K562 (cell line): ENCODE measurements around the gene PICK1. TPM values are rescaled to one million over a fixed set of nuclear protein-coding genes. Genes with fewer than 3 reads are reported as not detected.

Experiments used
- ATAC-seq: fragments of 200-7000 bp; cut with Tn5 transposase; 3 replicates; pipeline ENCODE4 v1.9.1; 2020; ENCODE audit warnings: moderate library complexity
- BruUV-seq: library from RNA; stranded (reverse); fragments of 400-500 nt; replicated peaks from 2 replicates; lab custom pipeline; 2021; lab: Mats Ljungman, UMichigan
- CTCF ChIA-PET: fragments of 300-600 bp; formaldehyde crosslinking; extraction: SDS; loops from one replicate; lab custom pipeline; 2021; ENCODE audit warnings: low intra/inter-chr PET ratio; lab: Yijun Ruan, JAX
- POLR2A ChIA-PET: fragments of 300-600, 350-650 bp; sonication (Branson Sonifier 250); formaldehyde crosslinking; extraction: SDS; loops from one replicate; lab custom pipeline; 2021; ENCODE audit warnings: antibody characterized with exemption, inconsistent platforms; lab: Yijun Ruan, JAX
- DNase-seq, 4 experiments: peaks; one replicate each; pipeline versions ENCODE4 v3.0.0 to v3.0.0-alpha.2; 2011 to 2018; ENCODE audit warnings: low spot score in 3 of 4, mixed read lengths in 3 of 4; ENCODE audit errors: extremely low read depth in 1 of 4
- FAIRE-seq: peaks from 2 replicates; lab custom pipeline; 2011; peaks lifted over from hg19 to GRCh38; lab: Jason Lieb, UNC
- H2AFZ ChIP-seq: 2 replicates; pipeline ENCODE4 v1.6.0; 2011; ENCODE audit warnings: low read depth, low read length, control low read depth, inconsistent platforms
- H3K27ac ChIP-seq: fragments of 200-600 bp; 3 replicates; pipeline ENCODE4 v1.8.0; 2011; ENCODE audit warnings: low read depth, mild to moderate bottlenecking, control low read depth, inconsistent platforms, low read length, moderate library complexity, mixed read lengths; ENCODE audit errors: extremely low read depth
- H3K27me3 ChIP-seq, 2 experiments: fragments of 300-600 bp in 1 of 2; 2 replicates in 1 of 2; 3 replicates in 1 of 2; pipeline versions ENCODE4 v1.6.0 to v1.8.0; 2011; ENCODE audit warnings: inconsistent platforms in 2 of 2, low read length in 2 of 2, mild to moderate bottlenecking in 1 of 2, mixed read lengths in 1 of 2, moderate library complexity in 1 of 2; ENCODE audit not compliant: control insufficient read depth in 2 of 2, insufficient read depth in 2 of 2
- H3K36me3 ChIP-seq: fragments of 300-600 bp; 3 replicates; pipeline ENCODE4 v1.8.0; 2011; ENCODE audit warnings: mild to moderate bottlenecking, low read length, inconsistent platforms; ENCODE audit not compliant: control insufficient read depth, insufficient read depth
- H3K4me1 ChIP-seq, 2 experiments: fragments of 200-600 bp in 1 of 2; replicated peaks in 1 of 2; 2 replicates in 1 of 2; 3 replicates in 1 of 2; pipeline versions ENCODE4 v1.5.1 to v1.8.0; 2011; ENCODE audit warnings: inconsistent platforms in 2 of 2, low read length in 2 of 2, mild to moderate bottlenecking in 1 of 2, mixed read lengths in 1 of 2, moderate library complexity in 1 of 2; ENCODE audit not compliant: control insufficient read depth in 2 of 2, insufficient read depth in 2 of 2
- H3K4me2 ChIP-seq: 2 replicates; pipeline ENCODE4 v1.6.1; 2011; ENCODE audit warnings: low read length, control low read depth, inconsistent platforms, mixed read lengths; ENCODE audit not compliant: insufficient read depth
- H3K4me3 ChIP-seq: fragments of 200-600 bp; sonication (generic), shearing (Covaris generic); 2 replicates; pipeline ENCODE4 v1.5.1; 2016; ENCODE audit warnings: control low read depth, inconsistent platforms
- H3K79me2 ChIP-seq: fragments of 200-600 bp; 3 replicates; pipeline ENCODE4 v1.8.0; 2011; ENCODE audit warnings: low read length, inconsistent platforms; ENCODE audit not compliant: control insufficient read depth, insufficient read depth
- H3K9ac ChIP-seq, 2 experiments: 2 replicates each; pipeline versions ENCODE4 v1.6.0 to v1.6.1; 2011; ENCODE audit warnings: low read depth in 2 of 2, low read length in 2 of 2, control low read depth in 1 of 2, inconsistent platforms in 1 of 2, mild to moderate bottlenecking in 1 of 2, mixed read lengths in 1 of 2; ENCODE audit not compliant: insufficient read depth in 1 of 2
- H3K9me1 ChIP-seq: one replicate; pipeline ENCODE4 v1.6.0; 2011; ENCODE audit warnings: inconsistent platforms, mild to moderate bottlenecking, low read length, moderate library complexity; ENCODE audit not compliant: control insufficient read depth, insufficient read depth
- H3K9me3 ChIP-seq: replicated peaks from 2 replicates; pipeline ENCODE4 v1.5.1; 2011; ENCODE audit warnings: low read depth, low read length, inconsistent platforms; ENCODE audit not compliant: control insufficient read depth, insufficient read depth
- H4K20me1 ChIP-seq: replicated peaks from 2 replicates; pipeline ENCODE4 v1.6.1; 2011; ENCODE audit warnings: low read length, inconsistent platforms, mixed read lengths; ENCODE audit not compliant: control insufficient read depth, insufficient read depth
- CEBPZ ChIP-seq: fragments of 150-350 bp; IDR thresholded peaks from 2 replicates; pipeline ENCODE4 v1.6.1; 2014; ENCODE audit warnings: low read depth, mild to moderate bottlenecking, low read length, borderline replicate concordance
- HDAC8 ChIP-seq: fragments of 450-650 bp; IDR thresholded peaks from 2 replicates; pipeline ENCODE4 v1.6.1; 2016; ENCODE audit warnings: mild to moderate bottlenecking, missing genetic modification characterization, moderate library complexity, missing compliant biosample characterization
- MTA3 ChIP-seq: fragments of 450-650 bp; formaldehyde crosslinking; IDR thresholded peaks from 2 replicates; pipeline ENCODE4 v1.6.1; 2017; ENCODE audit warnings: mild to moderate bottlenecking, borderline replicate concordance
- NR4A1 ChIP-seq, 2 experiments: fragments of 250-450 bp in 1 of 2; fragments of 450-650 bp in 1 of 2; sonication (Bioruptor Pico) in 1 of 2; IDR thresholded peaks; 2 replicates each; pipeline versions ENCODE4 v1.4.0 to v1.6.1; 2016 to 2020; ENCODE audit warnings: mild to moderate bottlenecking in 2 of 2, missing compliant biosample characterization in 1 of 2, missing genetic modification characterization in 1 of 2, moderate library complexity in 1 of 2
- RBBP5 ChIP-seq: fragments of 200-600 bp; sonication (generic); IDR thresholded peaks from 2 replicates; pipeline ENCODE4 v1.6.1; 2012; ENCODE audit warnings: borderline replicate concordance, mild to moderate bottlenecking, low read length, control low read depth, inconsistent platforms; ENCODE audit not compliant: insufficient read depth, poor library complexity, severe bottlenecking
- SRSF7 ChIP-seq: fragments of 200-400 bp; formaldehyde crosslinking; optimal IDR thresholded peaks from 2 replicates; pipeline ENCODE3; 2017; ENCODE audit warnings: mild to moderate bottlenecking, low read depth, low read length
- ZNF140 ChIP-seq: fragments of 250-450 bp; sonication (Bioruptor Pico); IDR thresholded peaks from 2 replicates; pipeline ENCODE4 v1.8.0; 2021; ENCODE audit warnings: moderate library complexity, mild to moderate bottlenecking, inconsistent platforms
- ZNF75A ChIP-seq: fragments of 450-650 bp; formaldehyde crosslinking; IDR thresholded peaks from 2 replicates; pipeline ENCODE4 v1.4.0; 2020; ENCODE audit warnings: mild to moderate bottlenecking
- WGBS: fragments of 100-300 bp; shearing (Covaris generic); methylation state at CpG from one replicate; pipeline ENCODE4 v1.1.6; 2016; ENCODE audit warnings: low coverage, mixed read lengths; ENCODE audit not compliant: insufficient coverage; ENCODE audit errors: missing lambda C conversion rate; 5-methylcytosine and 5-hydroxymethylcytosine counted together
- in situ Hi-C: fragments of 300-500 bp; cut with MboI; formaldehyde crosslinking; loops from 4 replicates; pipeline ENCODE4 v1.15.0; 2018; ENCODE audit warnings: inconsistent platforms, mixed read lengths
- intact Hi-C: fragments of 100-400 bp; cut with micrococcal nuclease; formaldehyde crosslinking; loops from 2 replicates; pipeline ENCODE4 v1.14.2; 2022
- polyA plus RNA-seq, 8 experiments: library from polyadenylated mRNA; depleted of rRNA in 4 of 8; stranded (reverse) in 5 of 8; unstranded in 3 of 8; fragments of >200 nt; fragmentation: Nextera tagmentation in 2 of 8; fragmentation: Illumina TruSeq in 1 of 8; extraction: Ambion mirVana in 2 of 8; extraction: Trizol in 1 of 8; gene quantifications; 2 replicates each; pipeline versions ENCODE4 v1.2.1 to v1.2.3, GENCODE V29; 2011 to 2014; ENCODE audit warnings: inconsistent platforms in 1 of 8, missing spikeins in 1 of 8
- total RNA-seq, 7 experiments: library from RNA; depleted of rRNA in 6 of 7; stranded (reverse); fragments of >200 nt in 6 of 7; fragmentation: Illumina TruSeq in 2 of 7; extraction: Trizol in 2 of 7; gene quantifications; 2 replicates each; pipeline versions ENCODE4 v1.2.1 to v1.2.3, GENCODE V29; 2011 to 2021; ENCODE audit warnings: low replicate concordance in 1 of 7
- TF ChIP-seq, protein P1 (sequence below): sonication (generic); formaldehyde crosslinking; IDR thresholded peaks from 2 replicates; pipeline ENCODE4 v1.8.1; 2022; ENCODE audit warnings: missing genetic modification reagents
- TF ChIP-seq, protein P2 (sequence below), 2 experiments: IDR thresholded peaks; 2 replicates each; pipeline ENCODE4 v1.6.1; 2011; ENCODE audit warnings: borderline replicate concordance in 1 of 2, control low read depth in 1 of 2, low read depth in 1 of 2, low read length in 1 of 2, mild to moderate bottlenecking in 1 of 2, mixed read lengths in 1 of 2, moderate library complexity in 1 of 2; ENCODE audit not compliant: insufficient read depth in 1 of 2, insufficient read length in 1 of 2, poor library complexity in 1 of 2, severe bottlenecking in 1 of 2; ENCODE audit errors: extremely low read depth in 1 of 2

PICK1 gene
- total and polyA plus RNA-seq, 9 of the 15 experiments (the other 6 are each of a cell fraction or from before 2014, with no cell fraction given) = 0.06 to 11.0 (median 7.9) TPM; not detected in 1

GRCh38 chr22:38087855-38088254 lies 30.7 kb downstream of the PICK1 start (continued):
- TF ChIP-seq, protein P1, sequence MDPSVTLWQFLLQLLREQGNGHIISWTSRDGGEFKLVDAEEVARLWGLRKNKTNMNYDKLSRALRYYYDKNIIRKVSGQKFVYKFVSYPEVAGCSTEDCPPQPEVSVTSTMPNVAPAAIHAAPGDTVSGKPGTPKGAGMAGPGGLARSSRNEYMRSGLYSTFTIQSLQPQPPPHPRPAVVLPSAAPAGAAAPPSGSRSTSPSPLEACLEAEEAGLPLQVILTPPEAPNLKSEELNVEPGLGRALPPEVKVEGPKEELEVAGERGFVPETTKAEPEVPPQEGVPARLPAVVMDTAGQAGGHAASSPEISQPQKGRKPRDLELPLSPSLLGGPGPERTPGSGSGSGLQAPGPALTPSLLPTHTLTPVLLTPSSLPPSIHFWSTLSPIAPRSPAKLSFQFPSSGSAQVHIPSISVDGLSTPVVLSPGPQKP (CRISPR knock-in tag) = no peak
- TF ChIP-seq ZNF75A (CRISPR knock-in tag) (no peak), CEBPZ (no peak)

GRCh38 chr22:38088629-38089473 lies 31.6 kb downstream of the PICK1 start:
- Histone ChIP-seq H3K79me2 (no peaks in the 10 kb centered on the region), H3K4me3 (no peak overlapping the region), H2AFZ (no peak overlapping the region), H4K20me1 (no peaks in the 10 kb centered on the region), H3K27me3 (peaks cover 0 to 24% of the 10 kb centered on the region in 2 experiments; a peak in 2 of 5 replicates), H3K36me3 (no peaks in the 10 kb centered on the region), H3K9me3 (no peaks in the 10 kb centered on the region), H3K9me1 (no peaks in the 10 kb centered on the region), H3K27ac (no peak overlapping the region), H3K9ac (no peak overlapping the region), H3K4me1 (peaks cover 0 to 27% of the 10 kb centered on the region in 2 experiments; a peak in 2 of 5 replicates), H3K4me2 (no peak overlapping the region)
- POLR2A ChIA-PET = no interaction called here
- peak in 2 of 4 experiments; percentile 47 to 49 for DNase-seq
- FAIRE-seq = no peak
- no TSS peak for BruUV-seq
- in situ Hi-C loops (no loop called here), intact Hi-C loops (no loop called here)
- 39% methylated on average over 7 of the region's 85 CpGs for WGBS
- ATAC-seq = no peak
- CTCF ChIA-PET = no interaction called here
- TF ChIP-seq HDAC8 (tag) (no peak), RBBP5 (no peak), NR4A1 (CRISPR knock-in tag; IDR thresholded peaks at IDR 0.05) (no peak), NR4A1 (tag; IDR thresholded peaks at IDR 0.05) (no peak), SRSF7 (no peak), ZNF140 (no peak), MTA3 (no peak)
- TF ChIP-seq, protein P1 (CRISPR knock-in tag) = no peak
- TF ChIP-seq, protein P2, sequence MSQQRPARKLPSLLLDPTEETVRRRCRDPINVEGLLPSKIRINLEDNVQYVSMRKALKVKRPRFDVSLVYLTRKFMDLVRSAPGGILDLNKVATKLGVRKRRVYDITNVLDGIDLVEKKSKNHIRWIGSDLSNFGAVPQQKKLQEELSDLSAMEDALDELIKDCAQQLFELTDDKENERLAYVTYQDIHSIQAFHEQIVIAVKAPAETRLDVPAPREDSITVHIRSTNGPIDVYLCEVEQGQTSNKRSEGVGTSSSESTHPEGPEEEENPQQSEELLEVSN (IDR thresholded peaks at IDR 0.05; ENCODE audit: borderline replicate concordance in 1 of 2, extremely low read depth in 1 of 2, insufficient read depth in 1 of 2, insufficient read length in 1 of 2, low read depth in 1 of 2, low read length in 1 of 2, poor library complexity in 1 of 2, severe bottlenecking in 1 of 2) = peak in 1 of 2 experiments; percentile 62
